ENCODE results near the gene MED13L. TPM values are rescaled to one million over a fixed set of nuclear protein-coding genes. Genes with fewer than 3 reads are reported as not detected.
"Not testable (repeated sequence)": the region's sequence is repeated elsewhere in the genome, so short reads cannot be mapped to it uniquely, and the experiment has no call there.

MED13L gene
- total RNA-seq, 4 donors from 2014 or later = 153 to 251 (median 194) TPM

DNA sequence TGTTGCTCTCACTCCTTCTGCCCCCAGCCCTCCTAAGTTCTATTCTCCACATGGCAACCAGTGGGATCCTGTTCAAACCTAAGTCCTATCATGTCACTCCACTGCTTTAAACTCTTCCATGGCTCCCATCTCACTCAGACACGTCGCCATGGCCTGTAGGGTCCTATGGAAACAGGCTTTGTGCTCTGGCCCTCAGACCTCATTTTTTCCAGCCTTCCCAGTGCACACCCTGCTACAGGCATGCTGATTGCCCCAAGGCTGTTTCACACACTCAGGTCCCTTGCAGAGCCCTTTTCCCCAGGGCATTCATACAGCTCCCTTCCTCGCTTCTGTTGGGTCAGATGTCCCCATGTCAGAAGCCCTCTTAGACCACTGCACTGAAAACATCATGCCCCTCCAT is 11.2 kb upstream of the MED13L start:
- ATAC-seq (ENCODE audit: low FRiP score) (no peak), DNase-seq (ENCODE audit: low spot score) (no peak)
- TF ChIP-seq, protein P1, sequence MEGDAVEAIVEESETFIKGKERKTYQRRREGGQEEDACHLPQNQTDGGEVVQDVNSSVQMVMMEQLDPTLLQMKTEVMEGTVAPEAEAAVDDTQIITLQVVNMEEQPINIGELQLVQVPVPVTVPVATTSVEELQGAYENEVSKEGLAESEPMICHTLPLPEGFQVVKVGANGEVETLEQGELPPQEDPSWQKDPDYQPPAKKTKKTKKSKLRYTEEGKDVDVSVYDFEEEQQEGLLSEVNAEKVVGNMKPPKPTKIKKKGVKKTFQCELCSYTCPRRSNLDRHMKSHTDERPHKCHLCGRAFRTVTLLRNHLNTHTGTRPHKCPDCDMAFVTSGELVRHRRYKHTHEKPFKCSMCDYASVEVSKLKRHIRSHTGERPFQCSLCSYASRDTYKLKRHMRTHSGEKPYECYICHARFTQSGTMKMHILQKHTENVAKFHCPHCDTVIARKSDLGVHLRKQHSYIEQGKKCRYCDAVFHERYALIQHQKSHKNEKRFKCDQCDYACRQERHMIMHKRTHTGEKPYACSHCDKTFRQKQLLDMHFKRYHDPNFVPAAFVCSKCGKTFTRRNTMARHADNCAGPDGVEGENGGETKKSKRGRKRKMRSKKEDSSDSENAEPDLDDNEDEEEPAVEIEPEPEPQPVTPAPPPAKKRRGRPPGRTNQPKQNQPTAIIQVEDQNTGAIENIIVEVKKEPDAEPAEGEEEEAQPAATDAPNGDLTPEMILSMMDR (IDR thresholded peaks at IDR 0.05) = no peak

DNA sequence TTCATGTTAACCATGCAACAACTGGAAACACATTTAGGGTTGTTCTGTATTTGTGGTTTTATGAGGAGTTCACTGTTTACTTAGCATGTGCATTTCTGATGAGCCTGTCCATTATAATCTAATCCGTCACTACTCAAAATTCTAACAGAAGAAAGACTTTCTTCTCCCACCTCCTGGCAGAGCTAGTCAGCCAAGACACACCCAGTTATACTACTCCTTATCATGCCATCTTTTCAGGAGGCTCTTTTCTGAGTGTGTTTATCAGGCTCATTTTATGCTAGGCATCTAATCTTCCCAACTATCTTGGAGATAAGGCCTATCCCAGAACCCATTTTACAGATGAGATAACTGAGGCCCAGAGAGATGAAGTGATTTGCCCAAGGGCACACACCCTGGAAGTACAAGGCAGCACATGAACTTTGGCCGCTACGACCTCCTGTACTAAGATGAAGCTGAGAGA is 10.4 kb upstream of the MED13L start:
- no peak for DNase-seq (ENCODE audit: low spot score)
- no peak for ATAC-seq (ENCODE audit: low FRiP score)
- TF ChIP-seq, protein P1 (IDR thresholded peaks at IDR 0.05) = no peak

DNA sequence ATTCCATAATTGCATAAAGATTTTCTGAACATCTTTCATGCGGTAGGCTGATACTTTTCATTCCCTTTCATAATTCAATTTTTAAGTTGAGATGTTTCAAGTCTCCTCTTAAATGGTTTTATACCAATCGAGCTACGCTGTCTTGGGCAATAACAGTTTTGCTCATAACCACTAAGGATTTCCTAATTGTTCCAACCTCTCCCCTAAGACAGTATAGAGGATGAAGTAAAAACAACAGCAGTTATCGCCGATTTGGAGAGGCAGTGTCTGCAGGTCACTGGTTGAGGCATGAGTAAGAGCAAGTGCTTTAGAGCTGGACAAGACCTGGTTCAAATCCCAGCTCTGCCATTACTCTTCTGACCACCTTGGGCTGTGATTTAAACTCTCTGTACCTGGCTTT is 6.9 kb upstream of the MED13L start:
- TF ChIP-seq, protein P1 (IDR thresholded peaks at IDR 0.05) = no peak
- ATAC-seq (ENCODE audit: low FRiP score) (peak; percentile 38), DNase-seq (ENCODE audit: low spot score) (no peak)

DNA sequence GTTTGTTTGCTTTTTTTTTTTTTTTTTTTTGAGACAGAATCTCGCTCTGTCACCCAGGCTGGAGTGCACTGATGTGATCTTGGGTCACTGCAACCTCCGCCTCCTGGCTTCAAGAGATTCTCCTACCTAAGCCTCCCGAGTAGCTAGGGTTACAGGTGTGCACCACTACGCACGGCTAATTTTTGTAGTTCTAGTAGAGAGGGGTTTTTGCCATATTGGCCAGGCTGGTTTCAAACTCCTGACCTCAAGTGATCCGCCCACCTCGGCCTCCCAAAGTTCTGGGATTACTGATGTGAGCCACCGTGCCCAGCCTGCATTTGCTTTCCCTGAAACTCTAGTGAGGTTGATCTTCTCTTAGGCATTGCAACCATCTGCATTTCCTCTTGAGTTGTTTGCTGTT is 6.4 kb upstream of the MED13L start:
- not testable (repeated sequence) for DNase-seq (ENCODE audit: low spot score); ATAC-seq (ENCODE audit: low FRiP score)

DNA sequence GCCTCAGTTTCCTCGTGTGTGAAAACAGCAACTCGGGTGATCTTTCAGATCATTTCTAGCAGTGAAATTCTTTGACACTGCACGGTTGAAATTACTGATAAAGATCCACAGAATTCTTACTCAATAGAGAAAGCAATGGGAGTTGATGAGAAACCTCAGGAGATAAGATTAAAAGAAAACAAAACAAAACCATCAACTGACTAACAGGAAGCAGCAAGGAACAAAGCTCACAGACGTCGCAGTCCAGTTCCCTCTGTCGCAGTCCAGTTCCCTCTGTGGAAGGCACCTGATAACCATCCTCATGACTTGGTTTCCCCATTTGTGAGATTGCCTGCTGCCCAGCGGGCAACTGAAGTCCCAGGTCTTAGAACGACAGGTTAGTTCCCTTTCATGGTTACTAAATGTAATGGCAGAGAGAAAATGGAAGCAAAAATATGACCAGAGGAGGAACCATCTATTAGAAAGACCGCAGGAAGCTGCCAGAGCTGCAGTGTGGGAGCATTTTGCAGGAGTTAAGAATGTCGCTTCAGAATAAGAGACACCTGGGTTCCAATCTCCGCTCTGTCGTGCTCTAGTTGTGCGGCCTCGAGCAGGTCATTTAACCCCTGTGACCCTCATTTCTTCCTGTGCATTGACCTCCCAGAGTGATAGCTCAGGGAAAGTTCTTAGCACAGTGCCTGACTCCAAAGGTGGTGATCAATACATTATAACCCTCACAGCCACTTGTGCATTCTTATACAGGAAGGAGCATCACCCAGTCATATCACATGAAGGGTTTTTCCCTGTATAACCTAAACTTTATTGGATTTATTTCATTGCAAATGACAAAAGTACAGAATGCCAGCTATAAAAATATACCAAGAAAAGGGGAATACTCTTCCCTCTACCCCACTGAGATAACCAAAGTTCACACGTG is 5.1 kb upstream of the MED13L start:
- ATAC-seq (ENCODE audit: low FRiP score) = no peak
- DNase-seq (ENCODE audit: low spot score) = no peak
- TF ChIP-seq, protein P1 (IDR thresholded peaks at IDR 0.05) = no peak

DNA sequence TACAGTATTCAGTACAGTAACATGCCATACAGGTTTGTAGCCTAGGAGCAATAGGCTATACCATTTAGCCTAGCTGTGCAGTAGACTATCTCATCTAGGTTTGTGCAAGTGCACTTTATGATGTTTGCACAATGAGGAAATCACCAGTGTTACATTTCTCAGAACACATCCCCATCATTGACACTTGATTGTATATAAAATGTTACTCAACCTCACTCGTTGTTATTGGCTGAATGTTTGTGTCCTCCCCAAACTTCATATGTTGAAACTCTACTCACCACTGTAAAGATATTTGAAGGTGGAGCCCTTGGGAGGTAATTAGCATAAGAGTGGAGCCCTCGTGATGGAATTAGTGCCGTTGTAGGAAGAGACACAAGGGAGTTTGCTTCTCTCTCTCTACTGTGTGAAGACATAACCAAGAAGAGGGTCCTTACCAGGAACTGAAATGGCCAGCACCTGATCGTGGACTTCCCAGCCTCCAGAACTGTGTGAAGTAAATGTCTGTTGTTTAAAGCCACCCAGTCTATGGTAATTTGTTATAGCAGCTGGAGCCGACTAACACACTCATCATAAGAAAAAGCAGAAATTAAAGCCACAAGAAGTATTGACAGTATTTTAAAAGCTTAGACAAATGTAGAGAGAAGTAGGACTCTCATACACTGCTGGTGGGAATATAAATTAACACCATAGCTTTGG is 3.2 kb upstream of the MED13L start:
- TF ChIP-seq, protein P1 (IDR thresholded peaks at IDR 0.05) = no peak
- DNase-seq (ENCODE audit: low spot score) = no peak
- ATAC-seq (ENCODE audit: low FRiP score) = no peak

DNA sequence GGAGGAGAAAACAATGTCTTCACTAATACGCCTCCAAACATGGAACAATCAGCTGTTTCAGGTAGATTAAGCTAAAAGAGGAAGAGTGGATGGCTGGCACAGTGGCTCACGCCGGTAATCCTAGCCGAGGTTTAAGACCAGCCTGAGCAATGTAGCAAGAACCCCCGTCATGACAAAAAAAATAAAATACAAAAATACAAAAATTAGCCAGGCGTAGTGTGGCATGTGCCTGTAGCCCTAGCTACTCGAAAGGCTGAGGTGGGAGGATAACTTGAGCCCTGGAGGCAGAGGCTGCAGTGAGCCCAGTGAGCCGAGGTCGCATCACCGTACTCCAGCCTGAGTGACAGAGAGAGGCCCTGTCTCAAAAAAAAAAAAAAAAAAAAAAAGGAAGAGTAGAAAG is 1.2 kb upstream of the MED13L start:
- ATAC-seq (ENCODE audit: low FRiP score) (no peak), DNase-seq (ENCODE audit: low spot score) (no peak)
- TF ChIP-seq, protein P1 (IDR thresholded peaks at IDR 0.05) = no peak

Measured in omental fat pad (tissue), 4 donors.